NCI-H187 (cell line): Measurements from ENCODE around the gene NOC4L.
"Not testable (repeated sequence)": the region's sequence is repeated elsewhere in the genome, so short reads cannot be mapped to it uniquely, and the experiment has no call there.

ENCODE experiments used
- DNase-seq, 2 experiments: peaks; one replicate each; lab custom pipeline; 2025; lab: John Stamatoyannopoulos, UW

NOC4L gene

GRCh38 chr12:132144115-132144809 is at the start of gene NOC4L, which contains the start of gene DDX51:
Gene NOC4L (plus strand): TSS chr12:132144457. CDS start chr12:132144489, 32 bp downstream.
Gene DDX51 (minus strand): TSS chr12:132144319. CDS start chr12:132144296, 23 bp downstream.
- peak; percentile 90 to 96 for DNase-seq

- DNase-seq = no peak
These were observed 48.5 kb upstream of the NOC4L start for GRCh38 chr12:132095520-132096409.

GRCh38 chr12:132099739-132100138 is 44.5 kb upstream of the NOC4L start:
- DNase-seq = no peak

- DNase-seq = no peak
These were observed 43.8 kb upstream of the NOC4L start for GRCh38 chr12:132100306-132101065.

DNA sequence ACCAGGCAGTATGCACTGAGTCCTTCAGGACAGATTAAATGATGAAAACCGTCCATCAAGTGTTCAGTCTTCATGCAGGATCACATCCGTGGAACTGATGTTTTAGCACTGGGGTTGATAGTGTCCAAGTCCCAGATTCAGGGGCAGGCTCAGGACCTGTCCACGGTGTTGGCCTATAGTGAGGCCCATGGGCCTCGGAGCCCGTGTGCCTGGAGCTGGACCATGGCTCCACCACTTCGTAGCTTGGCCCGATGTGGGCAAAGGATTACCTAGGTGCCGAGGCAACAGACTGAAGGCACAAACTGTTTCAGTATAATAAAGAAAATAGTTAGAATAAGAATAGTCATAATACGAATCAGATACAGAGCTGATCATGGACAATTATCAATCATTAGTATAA is 42.0 kb upstream of the NOC4L start:
- no peak for DNase-seq

DNA sequence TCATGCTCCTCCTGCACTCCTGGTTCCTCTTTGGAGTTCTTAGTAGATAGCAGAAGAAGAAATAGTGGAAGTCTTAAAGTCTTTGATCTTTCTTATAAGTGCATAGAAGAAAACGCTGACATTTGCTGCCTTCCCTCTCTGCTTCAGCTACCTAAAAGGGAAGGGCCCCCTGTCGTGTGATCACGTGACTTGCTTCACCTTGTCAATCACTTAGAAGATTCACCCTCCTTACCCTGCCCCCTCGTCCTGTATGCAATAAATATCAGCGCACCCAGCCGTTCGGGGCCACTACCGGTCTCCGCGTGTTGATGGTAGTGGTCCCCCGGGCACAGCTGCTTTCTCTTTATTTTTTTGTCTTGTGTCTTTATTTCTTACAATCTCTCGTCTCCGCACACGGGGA is 41.2 kb upstream of the NOC4L start:
- not testable (repeated sequence) for DNase-seq

GRCh38 chr12:132103542-132104308 is 40.5 kb upstream of the NOC4L start:
- DNase-seq = no peak

DNA sequence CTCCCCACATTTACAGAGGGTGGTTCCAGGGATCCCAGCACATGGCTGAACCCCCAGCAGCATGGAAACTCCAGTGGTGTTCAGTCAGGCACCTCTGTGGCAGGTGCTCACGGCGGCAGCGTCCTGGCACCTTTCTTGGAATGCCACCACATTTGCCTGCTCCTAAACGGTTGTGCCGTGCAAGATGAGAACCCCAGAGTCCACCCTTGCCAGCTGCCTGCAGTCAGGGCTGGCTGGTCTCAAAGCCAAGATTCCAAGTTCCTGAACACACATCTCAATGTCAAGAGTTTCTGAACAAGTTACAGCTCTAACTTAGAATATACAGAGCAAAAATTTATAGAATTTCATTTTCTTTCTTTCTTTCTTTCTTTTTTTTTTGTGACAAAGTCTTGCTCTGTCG is 38.8 kb upstream of the NOC4L start:
- no peak for DNase-seq

GRCh38 chr12:132106921-132107320 is 37.3 kb upstream of the NOC4L start:
- no peak for DNase-seq

DNA sequence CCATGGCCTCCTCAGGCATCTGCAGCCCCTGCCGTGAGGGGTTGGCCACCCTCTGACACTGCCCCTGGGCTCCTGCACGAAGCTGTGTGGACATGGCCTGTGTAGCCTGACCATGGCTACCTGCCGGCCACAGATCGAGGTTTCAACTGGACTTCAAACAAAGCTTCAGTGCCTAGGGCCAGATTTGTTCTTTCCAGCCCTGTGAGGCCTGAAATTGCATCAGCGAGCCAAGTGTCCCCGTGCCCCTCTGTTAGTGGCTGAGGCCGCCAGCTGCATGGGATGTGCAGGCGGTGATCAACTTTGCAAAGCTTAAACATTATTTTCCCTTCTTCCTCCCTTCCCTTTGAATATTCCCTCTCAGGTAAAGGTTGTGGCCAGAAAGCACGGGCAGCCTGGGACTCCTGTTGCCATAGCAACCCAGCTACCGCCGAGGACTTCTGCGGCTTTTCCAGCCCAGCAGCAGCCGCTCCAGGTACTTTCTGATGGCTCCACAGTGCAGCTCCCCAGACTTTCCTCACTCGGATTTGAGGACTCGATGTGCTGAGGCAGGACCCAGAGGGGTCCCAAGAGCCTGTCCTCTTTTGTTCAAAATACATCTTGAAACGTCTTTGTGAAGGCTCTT is 35.9 kb upstream of the NOC4L start:
- no peak for DNase-seq

DNA sequence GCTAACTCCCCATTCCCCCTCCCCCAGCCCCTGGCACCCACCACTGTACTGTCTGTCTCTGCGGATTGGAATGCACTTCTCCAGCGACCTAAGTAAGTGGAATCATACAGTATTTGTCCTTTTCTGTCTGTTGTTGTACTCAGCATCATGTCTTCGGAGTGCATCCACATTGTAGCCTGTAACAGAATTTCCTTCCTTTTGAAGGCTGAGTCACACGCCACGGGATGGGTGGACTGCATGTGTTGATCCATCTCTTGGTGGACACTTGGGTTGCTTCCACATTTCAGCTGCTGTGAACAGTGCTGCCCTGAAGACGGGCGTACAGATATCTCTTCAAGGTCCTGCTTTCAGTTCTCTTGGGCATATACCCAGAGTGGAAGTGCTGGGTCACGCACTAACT is 34.5 kb upstream of the NOC4L start:
- no peak for DNase-seq

DNA sequence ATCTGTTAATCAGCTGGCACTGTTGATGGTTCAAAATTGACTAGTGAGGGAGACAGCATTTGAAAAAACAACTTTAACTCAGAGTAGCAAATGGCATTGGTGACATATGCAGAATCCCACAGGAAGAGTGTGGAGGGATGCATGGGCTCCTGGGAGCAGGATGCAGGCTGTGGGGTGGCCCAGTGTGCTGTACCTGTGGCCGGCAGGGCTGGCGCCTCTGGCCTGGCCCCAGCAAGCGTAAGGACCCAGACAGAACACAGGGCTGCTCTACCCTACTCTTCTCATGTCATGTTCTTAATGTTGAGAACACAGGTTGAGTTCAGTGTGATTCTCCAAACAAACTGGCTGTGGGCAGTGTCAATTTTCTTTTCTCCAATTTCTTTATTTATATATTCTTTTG is 33.6 kb upstream of the NOC4L start:
- no peak for DNase-seq

DNA sequence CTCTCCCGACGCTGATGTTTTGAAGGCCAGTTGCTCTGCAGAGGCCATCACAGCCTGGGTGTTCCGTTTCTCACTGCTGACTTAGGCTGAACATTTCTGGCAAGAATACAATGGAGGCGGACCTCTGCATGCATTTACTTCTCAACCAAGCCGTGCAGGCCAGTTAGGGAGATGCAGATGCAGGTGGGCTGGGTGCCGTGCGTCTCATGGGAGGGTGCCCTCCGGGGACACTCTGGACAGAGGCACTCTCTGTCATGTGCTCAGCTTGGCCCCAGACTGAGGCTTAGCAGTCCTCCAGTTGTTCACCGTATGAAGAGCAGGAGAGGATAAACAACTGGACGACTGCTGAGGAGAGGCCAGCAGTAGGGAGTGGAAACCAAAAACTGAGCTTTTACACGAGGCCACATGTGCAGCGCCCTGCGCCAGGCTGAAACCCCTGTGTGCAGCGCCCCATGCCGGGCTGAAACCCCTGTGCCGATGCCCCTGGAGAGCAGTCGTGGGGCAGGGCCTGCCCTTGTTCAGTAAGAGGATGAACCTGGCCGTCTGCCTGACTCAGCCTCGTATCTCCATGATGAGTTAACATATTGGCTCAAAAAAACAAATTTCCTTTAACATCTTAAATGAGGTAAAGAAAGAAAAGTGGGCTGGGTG is 32.5 kb upstream of the NOC4L start:
- no peak for DNase-seq

DNA sequence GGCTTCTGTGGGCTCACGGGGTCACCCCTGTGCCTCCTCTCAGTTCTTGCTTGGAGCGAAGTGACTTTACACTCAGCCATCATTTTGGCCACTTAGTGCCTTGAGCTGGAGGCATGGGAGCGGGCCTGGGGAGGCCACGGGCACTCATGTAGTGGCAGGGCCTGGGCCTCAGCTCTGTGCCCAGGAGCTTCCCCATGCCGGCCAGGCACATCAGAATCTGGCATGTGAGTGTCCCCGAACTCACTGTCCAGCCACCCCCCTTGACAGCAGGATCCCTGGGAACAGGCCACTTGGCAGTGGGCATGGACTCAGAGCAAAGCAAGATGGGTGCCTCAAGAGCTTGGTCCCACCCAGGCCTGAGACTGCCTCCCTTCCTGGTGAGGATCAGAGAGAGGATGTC is 29.6 kb upstream of the NOC4L start:
- DNase-seq = no peak

GRCh38 chr12:132115500-132115899 is 28.8 kb upstream of the NOC4L start:
- DNase-seq = no peak

DNA sequence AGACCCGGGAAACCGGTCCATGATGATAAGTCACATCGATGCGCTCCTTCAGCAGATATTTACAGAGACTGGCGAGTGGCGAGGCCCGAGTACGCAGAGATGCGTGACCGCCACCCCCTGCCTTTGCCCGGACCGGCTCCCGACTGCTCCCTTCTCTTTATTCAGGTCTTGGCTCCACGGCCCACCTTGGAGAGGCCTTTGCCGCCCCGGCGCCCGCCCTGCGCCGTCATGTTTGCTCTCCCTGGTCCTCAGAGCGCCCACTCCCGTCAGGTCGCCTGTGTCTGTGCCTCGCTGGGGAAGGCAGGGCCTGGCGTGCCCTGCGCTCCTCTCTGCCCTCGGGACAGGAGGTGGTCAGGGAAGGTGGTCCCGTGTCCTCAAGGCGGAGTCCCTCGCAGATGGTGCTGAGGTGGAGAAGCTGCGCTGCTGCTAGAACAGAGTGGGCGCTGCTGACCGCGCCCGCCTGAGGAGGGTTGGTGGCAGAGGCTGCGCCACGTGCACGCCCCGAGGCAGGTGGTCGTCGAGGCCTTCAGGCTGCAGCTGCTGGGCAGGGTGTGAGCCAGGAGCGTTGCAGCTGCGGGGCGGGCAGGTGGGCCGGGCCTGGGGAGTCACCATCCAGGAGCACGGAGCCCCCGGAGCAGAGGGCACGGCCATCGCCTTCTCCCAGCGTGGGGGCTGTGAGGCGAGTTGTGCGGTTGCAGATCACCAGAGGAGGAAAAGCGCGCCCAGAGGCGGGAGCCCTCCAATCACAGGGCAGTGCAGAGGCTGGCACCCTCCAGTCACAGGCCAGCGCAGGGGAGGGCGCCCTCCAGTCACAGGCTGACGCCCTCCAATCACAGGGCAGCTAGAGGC is 27.3 kb upstream of the NOC4L start:
- no peak for DNase-seq

GRCh38 chr12:132117558-132117875 is 26.7 kb upstream of the NOC4L start:
- no peak for DNase-seq

GRCh38 chr12:132118876-132119275 is 25.4 kb upstream of the NOC4L start:
- no peak for DNase-seq

DNA sequence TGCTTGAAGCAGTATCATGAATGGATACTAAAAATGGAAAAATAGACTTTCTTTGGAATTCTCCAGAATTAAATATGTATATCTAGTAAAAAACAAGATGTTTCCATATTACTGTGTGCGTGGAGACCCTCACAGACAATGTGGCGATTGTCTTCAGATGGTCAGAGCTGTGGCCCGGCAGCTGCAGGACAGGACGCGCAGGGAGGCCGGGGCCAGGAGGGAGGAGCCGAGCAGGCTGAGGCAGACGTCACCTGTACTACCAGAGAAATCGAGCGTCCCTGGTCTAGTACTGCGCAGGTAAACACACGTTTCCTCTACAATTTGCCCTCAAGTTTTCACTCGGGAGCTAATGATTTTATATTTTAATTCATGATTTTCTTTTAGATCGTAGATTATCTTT is 23.0 kb upstream of the NOC4L start:
- no peak for DNase-seq
